ENCODE results near the gene ACSL6. TPM values are rescaled to one million over a fixed set of nuclear protein-coding genes. Genes with fewer than 3 reads are reported as not detected.

The ACSL6 gene
- total and polyA plus RNA-seq, 10 of the 15 experiments (the other 5 are each of a cell fraction or from before 2014, with no cell fraction given), result 0.06 to 0.53 TPM; not detected in 8

GRCh38 chr5:131959136-131959535, 52.3 kb downstream of the ACSL6 start:
- no peak for ATAC-seq
- no TSS peak for BruUV-seq (replicated peaks)
- TF ChIP-seq ASH2L (IDR thresholded peaks at IDR 0.05; ENCODE audit: borderline replicate concordance, low read depth), result no peak
- TF ChIP-seq FOS (IDR thresholded peaks at IDR 0.05; ENCODE audit: borderline replicate concordance, extremely low read depth, insufficient read length), result no peak
- no peak for TF ChIP-seq NR2C2 (IDR thresholded peaks at IDR 0.05; ENCODE audit: borderline replicate concordance, control insufficient read depth, insufficient read length, low read depth)
- no peak for TF ChIP-seq MTA3 (IDR thresholded peaks at IDR 0.05; ENCODE audit: borderline replicate concordance, low read length)
- no peak for TF ChIP-seq RBBP5 (conservative IDR thresholded peaks at IDR 0.05)
- TF ChIP-seq E2F8 (IDR thresholded peaks at IDR 0.05; ENCODE audit: low read depth, partially characterized antibody), result no peak
- TF ChIP-seq FOXM1 (IDR thresholded peaks at IDR 0.05; ENCODE audit: low read depth, low read length), result no peak
- no peak for TF ChIP-seq ZNF217 (IDR thresholded peaks at IDR 0.05)
- no peak for TF ChIP-seq SREBF2 (IDR thresholded peaks at IDR 0.05; ENCODE audit: low read length)
- no peak for TF ChIP-seq RAD21 (IDR thresholded peaks at IDR 0.05; ENCODE audit: insufficient read depth, low read depth, low read length)
- TF ChIP-seq MLLT1 (IDR thresholded peaks at IDR 0.05), result no peak
- TF ChIP-seq MXI1 (IDR thresholded peaks at IDR 0.05; ENCODE audit: low read depth, low read length), result no peak
- TF ChIP-seq NFIC (IDR thresholded peaks at IDR 0.05; ENCODE audit: low read depth, low read length), result no peak
- no peak for TF ChIP-seq ZNF24 (IDR thresholded peaks at IDR 0.05)
- no peak for TF ChIP-seq CHD2 (IDR thresholded peaks at IDR 0.05; ENCODE audit: borderline replicate concordance, low read depth, low read length)
- no peak for TF ChIP-seq PKNOX1 (IDR thresholded peaks at IDR 0.05)
- TF ChIP-seq NRF1 (conservative IDR thresholded peaks at IDR 0.05; ENCODE audit: low read depth, low read length), result no peak
- POLR2A ChIA-PET, result no interaction called here
- intact Hi-C loops (cut with micrococcal nuclease; ENCODE audit: unreplicated experiment), result no loop called here
- Histone ChIP-seq H3K36me3 (ENCODE audit: control insufficient read depth in 2 of 2, insufficient read depth in 2 of 2, low read length in 1 of 2) (no peaks in the 10 kb centered on the region), H3K9ac (ENCODE audit: control insufficient read depth, insufficient read depth, low read length) (no peak overlapping the region), H3K4me3 (no peak overlapping the region), H3K27ac (ENCODE audit: control insufficient read depth, insufficient read depth) (no peak overlapping the region), H2AFZ (ENCODE audit: control insufficient read depth, low read depth, low read length) (no peak overlapping the region), H4K20me1 (ENCODE audit: control insufficient read depth, insufficient read depth) (no peaks in the 10 kb centered on the region), H3K4me1 (ENCODE audit: control insufficient read depth, insufficient read depth, low read length) (no peaks in the 10 kb centered on the region), H3K9me3 (replicated peaks; ENCODE audit: control insufficient read depth, insufficient read depth, low read length) (no peaks in the 10 kb centered on the region), H3K79me2 (ENCODE audit: control insufficient read depth, insufficient read depth, low read length) (no peaks in the 10 kb centered on the region), H3K4me2 (ENCODE audit: control insufficient read depth, insufficient read depth) (no peak overlapping the region), H3K27me3 (replicated peaks in 1 of 2; ENCODE audit: control insufficient read depth in 2 of 2, insufficient read depth in 2 of 2, low read length in 1 of 2) (no peaks in the 10 kb centered on the region)
- SMC1A ChIA-PET (ENCODE audit: uncharacterized antibody, unreplicated experiment), result no interaction called here
- DNase-seq (ENCODE audit: low read depth, low spot score), result no peak
- no peak for FAIRE-seq
- WGBS (ENCODE audit: insufficient coverage, insufficient replicate concordance, low lambda C conversion rate, missing lambda C conversion rate), result 42% methylated on average over 5 of the region's 5 CpGs
- RAD21 ChIA-PET (ENCODE audit: unreplicated experiment), result no interaction called here
- in situ Hi-C loops (cut with MboI), result no loop called here
- CTCF ChIA-PET, result no interaction called here
